ENCODE results near the gene SLC25A45.

The SLC25A45 gene

GRCh38 chr11:65404638-65405339 lies 22.3 kb upstream of the SLC25A45 start:
- no peak for DNase-seq (ENCODE audit: low read depth, low spot score)

DNA sequence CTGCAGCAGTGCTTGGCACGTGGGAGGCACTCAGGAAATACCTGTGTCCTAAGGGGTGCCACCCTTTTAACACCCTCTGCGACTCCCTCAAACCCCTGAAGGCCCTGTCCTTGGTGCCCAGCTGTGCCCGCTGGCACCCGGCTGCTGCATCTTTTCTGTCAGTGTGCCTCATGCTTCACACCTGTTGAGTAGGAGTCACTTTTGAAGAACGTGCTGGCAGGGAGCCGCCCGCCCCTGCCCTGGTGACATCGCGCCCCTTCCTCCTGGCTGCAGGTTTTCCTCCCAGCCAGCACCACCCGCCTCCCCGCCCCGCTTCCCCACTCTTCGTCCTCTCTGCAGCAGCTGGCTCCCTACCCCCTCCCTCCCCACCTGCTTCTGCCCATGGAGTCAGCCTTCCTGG lies 21.8 kb upstream of the SLC25A45 start:
- DNase-seq (ENCODE audit: low read depth, low spot score) = no peak

DNA sequence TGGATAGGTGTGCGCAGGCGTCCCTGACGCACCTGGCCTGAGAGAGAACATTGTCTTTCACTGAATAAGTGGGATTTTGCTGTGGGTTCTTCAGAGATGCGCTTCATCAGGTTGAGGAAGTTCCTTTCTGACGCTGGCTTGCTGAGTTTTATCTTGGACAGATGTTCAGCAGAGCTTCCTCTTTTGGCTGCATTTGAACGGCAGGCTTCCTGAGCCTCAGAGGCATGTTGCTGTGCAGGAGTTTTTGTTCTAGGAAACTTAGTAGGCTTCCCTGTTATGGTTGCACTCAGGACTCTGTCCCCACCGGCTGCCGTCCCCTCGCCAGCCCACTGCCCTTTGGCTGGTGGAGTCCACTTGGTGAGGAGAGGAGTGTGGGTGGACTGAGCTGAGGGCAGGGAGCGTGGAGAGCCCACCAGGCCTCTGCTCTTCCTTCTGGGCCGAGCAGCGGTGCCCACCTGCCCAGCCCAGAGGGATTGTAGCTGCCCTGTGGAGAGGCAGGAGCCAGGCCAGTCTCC lies 21.2 kb upstream of the SLC25A45 start:
- DNase-seq (ENCODE audit: low read depth, low spot score) = no peak

- DNase-seq (ENCODE audit: low read depth, low spot score) = no peak
These were observed 20.3 kb upstream of the SLC25A45 start for GRCh38 chr11:65402790-65403189.

GRCh38 chr11:65401803-65402248 lies 19.4 kb upstream of the SLC25A45 start:
- DNase-seq (ENCODE audit: low read depth, low spot score) = no peak

- DNase-seq (ENCODE audit: low read depth, low spot score) = no peak
These were observed 18.8 kb upstream of the SLC25A45 start for GRCh38 chr11:65401073-65401802.

- DNase-seq (ENCODE audit: low read depth, low spot score) = no peak
These were observed 18.0 kb upstream of the SLC25A45 start for GRCh38 chr11:65400307-65401072.

GRCh38 chr11:65399845-65400244 lies 17.4 kb upstream of the SLC25A45 start:
- DNase-seq (ENCODE audit: low read depth, low spot score) = no peak

GRCh38 chr11:65399249-65399648 lies 16.8 kb upstream of the SLC25A45 start:
- DNase-seq (ENCODE audit: low read depth, low spot score) = no peak

- DNase-seq (ENCODE audit: low read depth, low spot score) = no peak
These were observed 16.0 kb upstream of the SLC25A45 start for GRCh38 chr11:65398362-65398910.

DNA sequence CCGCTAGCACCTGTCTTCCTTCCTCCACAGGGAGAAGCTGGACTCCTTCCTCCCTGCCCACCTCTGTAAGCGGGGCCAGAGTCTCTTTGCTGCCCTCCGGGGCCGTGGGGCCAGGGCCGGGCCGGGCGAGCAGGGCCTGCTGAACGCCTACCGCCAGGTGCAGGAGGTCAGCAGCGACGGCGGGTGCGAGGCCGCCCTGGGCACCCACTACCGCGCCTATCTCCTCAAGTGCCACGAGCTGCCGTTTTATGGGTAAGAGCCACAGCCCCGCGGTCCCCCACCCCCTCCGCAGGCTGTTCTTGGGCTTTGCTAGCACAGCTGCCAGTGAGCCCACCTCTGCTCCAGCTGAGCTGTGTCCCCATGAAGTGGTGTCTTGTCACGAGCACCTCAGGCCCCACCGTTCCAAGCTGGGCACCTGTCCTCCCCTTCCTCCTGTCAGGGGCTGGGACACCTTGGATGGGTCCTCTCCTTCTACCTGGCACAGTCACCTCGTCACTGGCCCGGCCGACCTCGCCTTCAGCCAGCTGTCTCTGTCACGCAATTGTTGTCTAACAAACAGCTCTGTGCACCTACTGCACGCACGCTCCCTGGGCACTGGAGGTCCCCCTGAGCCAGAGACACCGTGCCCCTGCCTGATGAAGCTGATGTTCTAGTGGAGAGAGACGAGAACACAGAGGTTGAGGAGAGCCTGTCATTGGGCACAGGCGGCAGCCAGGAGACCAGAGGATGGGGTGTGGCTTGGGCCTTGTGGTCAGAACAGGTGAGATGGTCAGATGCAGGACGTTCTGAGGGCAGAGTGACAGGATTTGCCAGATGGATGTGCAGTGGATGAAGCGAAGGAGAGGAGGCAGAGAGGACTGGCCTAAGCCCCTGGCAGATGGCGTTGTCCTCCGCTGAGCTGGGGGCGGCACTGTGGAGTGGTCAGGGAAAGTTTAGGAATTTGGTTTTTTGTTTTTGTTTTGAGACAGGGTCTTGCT lies 14.6 kb upstream of the SLC25A45 start:
- no peak for DNase-seq (ENCODE audit: low read depth, low spot score)

- no peak for DNase-seq (ENCODE audit: low read depth, low spot score)
These were observed 13.6 kb upstream of the SLC25A45 start for GRCh38 chr11:65395961-65396530.

DNA sequence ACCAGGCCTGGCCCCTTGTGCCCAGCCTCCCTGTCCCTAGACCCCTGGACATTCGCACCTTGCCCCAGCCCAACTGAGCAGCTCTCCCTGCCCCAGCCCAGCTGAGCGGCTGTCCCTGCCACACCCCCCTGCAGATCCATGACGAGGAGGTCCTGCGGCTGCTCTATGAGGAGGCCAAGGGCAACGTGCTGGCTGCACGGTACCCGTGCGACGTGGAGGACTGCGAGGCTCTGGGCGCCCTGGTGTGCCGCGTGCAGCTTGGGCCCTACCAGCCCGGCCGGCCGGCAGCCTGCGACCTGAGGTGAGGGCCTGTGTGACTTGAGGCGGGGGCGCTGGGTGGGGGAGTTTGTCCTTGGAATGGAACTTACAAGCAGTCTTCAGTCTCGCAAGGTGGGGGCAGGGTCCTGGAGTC lies 11.7 kb upstream of the SLC25A45 start:
- DNase-seq (ENCODE audit: low read depth, low spot score) = no peak

GRCh38 chr11:65393513-65394079 lies 11.2 kb upstream of the SLC25A45 start:
- DNase-seq (ENCODE audit: low read depth, low spot score) = no peak

GRCh38 chr11:65392899-65393298 lies 10.5 kb upstream of the SLC25A45 start:
- DNase-seq (ENCODE audit: low read depth, low spot score) = no peak

DNA sequence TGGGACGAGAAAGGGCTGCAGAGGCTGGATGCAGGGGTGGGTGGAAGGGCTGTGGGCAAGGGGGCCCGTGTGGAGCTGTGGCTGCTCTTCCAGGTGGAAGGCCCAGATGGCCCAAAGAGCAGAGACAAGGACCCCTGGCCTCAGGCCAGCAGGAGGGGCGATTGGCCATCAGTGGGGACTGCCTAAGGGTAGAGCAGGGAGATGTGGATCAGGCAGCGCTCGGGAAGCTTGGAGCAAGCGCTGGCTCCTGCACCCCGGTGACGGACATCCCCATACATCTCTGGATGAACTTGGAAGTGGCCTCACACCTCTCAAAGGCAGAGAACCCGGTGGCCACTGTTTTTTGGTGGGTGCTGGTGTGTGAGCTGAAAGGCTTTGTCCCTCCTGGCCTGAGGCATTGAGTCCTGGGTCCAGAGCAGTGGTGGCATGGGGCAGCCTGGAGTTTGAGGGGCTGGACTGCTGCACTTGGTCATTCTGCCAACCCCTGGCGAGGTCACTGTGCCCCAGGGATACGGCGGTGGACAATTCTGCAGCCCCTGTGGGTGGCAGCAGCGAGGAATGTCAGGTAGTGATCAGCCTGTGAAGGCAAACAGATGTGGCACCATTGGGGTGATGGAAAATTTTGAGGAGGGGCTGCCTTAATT lies 9.9 kb upstream of the SLC25A45 start:
- no peak for DNase-seq (ENCODE audit: low read depth, low spot score)

- peak; percentile 47 for DNase-seq (ENCODE audit: low read depth, low spot score)
These were observed 8.6 kb upstream of the SLC25A45 start for GRCh38 chr11:65390996-65391395.

- peak; percentile 68 for DNase-seq (ENCODE audit: low read depth, low spot score)
These were observed 7.9 kb upstream of the SLC25A45 start for GRCh38 chr11:65390099-65390941.

All from astrocyte of the hippocampus (primary cell).